NCI-H187 (cell line): Measurements from ENCODE around the gene TNRC6C.
A peak's percentile ranks its signal among the peaks of the same experiment; 100 is the strongest.

Experiments
- DNase-seq, 2 experiments: peaks; one replicate each; lab custom pipeline; 2025; lab: John Stamatoyannopoulos, UW

The TNRC6C gene

DNA sequence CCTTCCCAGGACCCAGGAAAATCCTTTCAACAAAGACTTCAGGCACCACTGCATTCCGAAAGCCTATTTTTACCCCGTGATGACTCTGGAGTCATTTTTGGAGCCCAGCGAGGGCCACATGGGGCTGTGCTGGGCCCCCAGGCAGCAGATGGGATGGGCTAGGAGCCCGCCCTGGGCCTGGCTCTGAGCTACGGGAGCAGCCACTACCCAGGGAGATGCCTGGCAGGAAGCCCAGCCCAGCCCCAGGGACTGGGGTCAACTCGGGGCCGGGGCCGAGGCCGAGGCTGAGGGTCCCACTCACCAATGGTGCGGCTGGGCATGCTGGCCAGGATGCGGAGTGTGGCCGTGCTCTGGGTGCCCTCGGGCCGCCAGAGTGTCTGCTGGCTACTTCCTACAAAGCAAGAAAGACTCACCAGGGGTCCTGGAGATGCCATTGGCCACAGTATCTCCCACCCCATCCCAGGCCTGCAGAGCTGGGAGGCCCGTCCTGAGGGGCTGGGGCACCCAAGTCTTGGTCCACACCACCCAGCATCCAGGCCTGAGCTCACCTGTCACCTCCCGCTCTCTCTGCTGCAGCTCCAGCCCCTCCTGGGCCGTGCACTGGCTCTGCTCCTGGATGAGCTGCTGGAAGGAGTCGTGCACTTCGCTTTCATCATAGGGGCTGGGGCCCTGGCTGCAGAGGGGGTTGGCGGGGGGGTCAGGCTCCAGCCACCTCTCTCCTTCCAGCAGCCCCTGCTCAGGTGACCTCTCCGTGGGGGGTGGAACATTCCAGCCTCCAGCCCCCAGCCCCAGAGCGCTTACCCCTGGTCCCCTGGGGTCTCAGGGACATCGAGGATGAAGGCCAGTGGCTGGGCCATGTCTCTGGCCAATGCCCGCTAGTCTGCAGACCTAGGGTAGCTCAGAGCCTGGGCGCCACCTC is 167.7 kb downstream of the TNRC6C start:
- DNase-seq: no peak

DNA sequence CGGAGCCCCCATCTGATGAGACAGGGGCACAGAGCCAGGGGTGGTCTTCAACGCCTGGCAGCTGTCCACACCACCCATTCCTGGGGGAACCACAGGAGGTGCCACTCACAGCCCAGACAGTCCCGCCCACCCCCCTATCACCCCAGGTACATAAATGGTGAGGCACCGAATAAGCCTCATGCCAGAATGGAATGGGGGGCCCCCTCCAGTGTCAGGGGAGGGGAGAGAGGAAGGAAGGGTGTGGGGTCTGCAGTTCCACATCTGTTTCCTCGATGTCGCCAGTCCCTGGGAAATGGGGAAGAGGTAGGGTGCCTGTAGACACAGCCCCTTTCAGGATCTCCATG is 168.4 kb downstream of the TNRC6C start:
- DNase-seq: no peak

DNA sequence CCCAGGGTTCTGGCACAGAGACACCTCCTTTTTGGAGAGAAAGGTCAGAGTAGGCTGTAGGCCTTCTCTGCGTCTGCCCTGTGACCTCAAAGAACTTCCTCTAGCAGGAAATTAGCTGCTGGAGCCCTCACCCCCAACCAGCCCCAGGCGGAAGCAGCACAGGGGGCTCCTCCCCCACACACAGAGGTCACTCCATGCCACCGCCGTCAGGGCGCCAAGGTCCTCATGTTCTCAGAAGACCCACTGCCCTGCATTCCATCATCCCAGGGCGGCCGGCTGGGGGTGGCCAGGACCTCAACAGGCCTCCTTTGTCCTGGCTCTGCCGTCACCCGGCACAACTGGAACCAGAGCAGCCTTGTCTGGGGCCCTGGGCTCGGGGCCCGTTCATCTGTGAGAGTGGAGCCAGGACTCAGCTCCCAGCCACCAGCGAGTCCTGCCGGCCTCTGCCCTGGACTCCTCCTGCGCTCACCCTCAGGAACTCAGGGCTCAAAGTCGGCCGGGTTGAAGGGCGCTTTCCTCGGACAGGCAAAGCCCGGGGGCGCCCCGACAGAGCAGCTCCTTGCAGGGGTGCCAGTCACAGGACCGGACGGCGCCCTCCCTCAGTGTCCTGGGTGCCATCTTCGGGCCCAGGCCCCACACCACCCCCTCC is 168.9 kb downstream of the TNRC6C start:
- DNase-seq: no peak

DNA sequence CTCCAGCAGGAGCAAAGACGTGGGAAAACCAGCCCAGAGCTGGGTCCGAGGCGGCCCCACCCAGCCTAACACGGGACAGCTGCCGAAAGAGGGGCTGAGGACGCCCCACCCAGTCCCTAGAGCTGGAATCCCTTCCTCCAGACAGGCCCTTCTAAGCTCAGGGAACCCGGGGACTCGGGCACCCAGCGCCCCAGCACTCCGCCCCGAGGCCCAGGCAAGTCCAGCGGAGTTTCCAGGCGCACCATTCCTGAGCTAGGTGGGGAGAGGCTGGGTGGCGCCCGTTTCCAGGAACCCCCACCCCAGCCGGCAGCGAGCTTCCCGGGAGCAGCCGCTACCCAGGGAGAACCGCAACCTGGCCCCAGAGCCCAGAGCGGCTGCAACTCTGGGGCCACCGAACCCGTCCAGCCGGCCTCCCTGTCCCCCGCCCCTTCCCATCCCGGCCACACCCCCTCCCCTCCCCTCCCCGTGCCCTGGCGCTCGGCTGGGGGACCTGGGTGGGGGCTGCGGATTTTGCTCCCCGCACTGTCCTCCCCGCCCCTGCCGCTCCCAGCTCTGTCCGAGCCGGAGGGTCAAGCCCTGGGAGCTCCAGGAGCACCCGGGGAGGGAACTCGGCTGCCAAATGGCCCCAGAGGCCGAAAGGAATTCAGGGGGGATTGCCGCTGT is 169.5 kb downstream of the TNRC6C start:
- DNase-seq: no peak

DNA sequence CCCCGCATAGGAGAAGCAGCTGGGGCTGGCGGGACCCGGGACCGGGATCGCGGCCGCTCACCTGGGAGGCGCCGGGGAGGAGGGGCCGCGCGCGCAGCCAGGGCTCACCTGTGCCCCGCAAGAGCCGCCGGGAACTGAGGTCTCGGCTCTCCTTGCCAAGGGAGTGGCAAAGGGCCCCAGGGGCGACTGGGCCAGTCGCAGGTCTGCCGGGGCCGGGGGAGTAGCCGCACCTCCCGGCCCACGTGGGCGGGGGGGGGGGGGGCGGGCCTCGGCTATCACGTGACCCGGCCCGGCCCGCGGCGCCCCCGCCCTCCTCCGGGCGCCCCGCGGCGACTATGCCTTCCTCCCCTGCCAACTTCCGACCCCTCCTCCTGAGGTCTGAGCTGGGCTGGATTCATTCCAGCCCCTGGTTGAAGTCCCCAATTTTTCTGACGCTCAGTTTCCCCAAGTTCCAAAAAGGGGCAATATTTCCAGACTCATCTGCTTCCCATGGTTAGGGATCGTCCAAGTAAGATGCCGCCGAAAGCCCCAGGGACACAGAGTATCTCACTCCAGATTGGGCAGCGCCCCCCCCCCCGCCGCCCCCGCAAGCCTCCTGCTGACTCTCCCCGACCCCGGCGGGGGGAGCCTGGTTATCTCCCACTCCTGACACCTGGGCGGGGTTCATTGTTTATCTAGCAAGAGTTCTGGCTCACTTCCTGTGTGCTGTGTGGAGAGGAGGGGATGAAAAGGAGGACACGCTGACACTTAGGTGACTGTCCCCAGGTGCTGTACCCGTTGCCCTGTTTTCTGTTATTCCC is 170.2 kb downstream of the TNRC6C start, which contains the start of gene TMC6:
Gene TMC6 (minus strand): TSS at position 205 of the 800 bp plus-strand sequence. CDS start 1,923 bp downstream, outside the sequence.
- DNase-seq: peak; percentile 16 to 51

DNA sequence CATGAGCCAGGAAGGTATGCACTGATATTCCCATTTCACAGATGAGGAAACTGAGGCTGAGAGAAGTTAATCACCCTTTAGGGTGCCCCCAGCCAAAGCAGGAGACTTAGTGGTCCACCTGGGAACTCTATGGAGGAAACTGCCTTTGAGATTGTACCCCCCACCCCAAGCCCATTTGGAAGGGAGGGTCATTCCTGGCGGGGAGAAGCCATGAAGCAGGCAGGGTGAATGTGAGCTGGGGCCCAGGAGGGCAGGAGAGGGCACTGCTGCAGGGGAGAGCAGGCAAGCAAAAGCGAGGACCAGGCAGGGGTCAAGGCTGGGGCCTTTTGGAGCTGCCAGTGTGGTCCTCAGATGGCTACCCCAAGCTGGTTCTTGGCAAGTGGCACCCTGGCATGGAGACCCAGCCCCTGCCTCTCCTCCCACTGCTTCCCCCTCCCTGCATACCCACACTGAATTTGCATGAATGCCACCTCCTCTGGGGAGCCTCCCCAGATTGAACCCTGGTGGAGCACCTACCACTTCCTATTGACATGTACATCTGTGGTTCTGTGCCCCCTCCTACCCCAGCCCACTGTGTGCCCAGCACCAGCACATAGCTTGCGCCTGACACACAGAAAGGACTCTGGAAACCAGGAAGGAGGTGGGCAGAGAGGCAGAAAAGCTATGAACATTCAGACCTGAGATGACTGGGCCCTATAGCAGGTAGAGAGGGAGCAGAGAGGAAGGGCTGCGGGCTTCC is 171.0 kb downstream of the TNRC6C start:
- DNase-seq: no peak

DNA sequence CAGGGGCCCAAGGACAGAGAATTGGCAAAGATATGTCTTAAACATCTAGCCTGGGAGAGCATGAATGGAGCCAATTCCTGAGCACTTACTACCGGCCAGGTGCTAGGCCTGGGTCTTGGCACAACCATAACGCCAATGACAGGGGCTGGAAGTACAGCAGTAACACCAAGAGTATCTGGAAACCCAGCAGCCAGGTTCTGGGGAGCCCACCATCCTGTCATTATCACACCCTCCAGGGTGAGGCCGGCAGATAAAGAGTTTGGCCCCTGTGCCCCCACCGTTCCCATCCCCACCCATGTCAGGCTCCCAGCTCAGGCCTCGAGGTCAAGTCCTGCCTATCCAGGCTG is 171.6 kb downstream of the TNRC6C start:
- no peak for DNase-seq

DNA sequence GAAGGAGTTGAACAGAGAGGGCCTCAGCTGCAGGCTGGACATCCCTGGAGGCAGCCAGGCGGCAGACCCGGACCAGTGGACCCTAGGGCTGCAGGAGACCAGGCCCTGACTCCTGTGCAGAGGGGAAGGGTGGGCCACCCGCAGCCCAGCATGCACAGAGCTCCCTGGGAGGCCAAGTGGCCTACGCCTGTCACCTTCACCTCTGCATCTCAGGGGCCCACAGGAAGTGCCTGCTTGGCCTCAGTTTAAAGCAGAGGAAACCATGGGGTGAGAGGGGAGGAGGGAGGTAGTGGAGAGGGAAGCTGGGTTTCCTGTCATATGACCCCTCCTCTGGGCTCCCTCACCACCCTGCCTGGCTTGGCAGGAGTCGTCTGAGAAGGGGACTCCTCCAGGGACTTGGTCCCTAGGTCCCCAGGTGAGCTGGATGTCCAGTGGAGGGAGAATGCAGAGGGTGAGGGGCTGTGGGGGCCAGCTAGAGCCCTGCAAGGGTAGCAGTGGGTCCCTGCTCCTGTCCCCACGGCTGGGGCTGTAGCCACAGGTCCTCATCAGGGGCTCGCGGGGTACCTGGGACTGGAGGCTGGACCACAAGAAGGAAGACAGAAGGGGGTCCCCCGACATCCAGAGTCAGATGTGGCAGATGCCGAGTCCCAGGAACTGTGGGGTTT is 172.1 kb downstream of the TNRC6C start, which contains the start of gene TMC8:
Gene TMC8 (plus strand): TSS at position 335 of the 665 bp plus-strand sequence. CDS start 818 bp downstream, outside the sequence.
- DNase-seq: no peak

DNA sequence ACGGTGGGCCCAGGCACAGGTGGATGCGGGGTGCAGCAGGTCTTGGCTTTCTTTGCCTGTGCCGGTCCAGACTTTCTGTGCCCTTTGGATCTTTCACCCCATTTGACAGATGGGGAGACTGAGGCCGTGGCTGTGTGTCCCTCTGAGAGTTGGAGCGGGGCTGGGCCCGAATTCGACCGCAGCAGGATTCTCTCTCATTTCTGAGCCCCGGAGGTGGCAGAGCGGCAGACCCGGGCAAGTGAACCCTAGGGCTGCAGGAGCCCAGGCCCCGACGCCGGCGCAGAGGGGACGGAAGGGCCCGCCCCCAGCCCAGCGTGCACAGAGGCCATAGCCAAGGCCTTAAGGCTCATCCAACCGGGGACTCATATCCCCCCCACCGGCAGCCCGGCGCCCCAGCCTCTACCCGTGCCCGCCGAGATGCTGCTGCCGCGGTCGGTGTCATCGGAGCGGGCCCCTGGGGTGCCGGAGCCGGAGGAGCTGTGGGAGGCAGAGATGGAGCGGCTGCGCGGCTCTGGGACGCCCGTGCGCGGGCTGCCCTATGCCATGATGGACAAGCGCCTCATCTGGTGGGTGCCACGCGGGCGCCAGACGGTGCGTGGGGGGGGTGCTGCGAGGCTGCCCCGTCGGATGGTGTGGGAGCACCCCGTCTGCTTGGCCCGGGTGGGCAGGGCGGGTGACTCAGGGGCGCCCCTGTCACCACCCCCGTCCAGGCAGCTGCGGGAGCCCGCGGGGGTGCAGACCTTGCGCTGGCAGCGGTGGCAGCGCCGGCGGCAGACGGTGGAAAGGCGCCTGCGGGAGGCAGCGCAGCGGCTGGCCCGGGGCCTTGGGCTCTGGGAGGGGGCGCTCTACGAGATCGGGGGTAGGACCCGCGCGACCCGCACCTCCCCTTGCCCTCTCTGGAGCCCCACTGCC is 172.9 kb downstream of the TNRC6C start:
- no peak for DNase-seq

DNA sequence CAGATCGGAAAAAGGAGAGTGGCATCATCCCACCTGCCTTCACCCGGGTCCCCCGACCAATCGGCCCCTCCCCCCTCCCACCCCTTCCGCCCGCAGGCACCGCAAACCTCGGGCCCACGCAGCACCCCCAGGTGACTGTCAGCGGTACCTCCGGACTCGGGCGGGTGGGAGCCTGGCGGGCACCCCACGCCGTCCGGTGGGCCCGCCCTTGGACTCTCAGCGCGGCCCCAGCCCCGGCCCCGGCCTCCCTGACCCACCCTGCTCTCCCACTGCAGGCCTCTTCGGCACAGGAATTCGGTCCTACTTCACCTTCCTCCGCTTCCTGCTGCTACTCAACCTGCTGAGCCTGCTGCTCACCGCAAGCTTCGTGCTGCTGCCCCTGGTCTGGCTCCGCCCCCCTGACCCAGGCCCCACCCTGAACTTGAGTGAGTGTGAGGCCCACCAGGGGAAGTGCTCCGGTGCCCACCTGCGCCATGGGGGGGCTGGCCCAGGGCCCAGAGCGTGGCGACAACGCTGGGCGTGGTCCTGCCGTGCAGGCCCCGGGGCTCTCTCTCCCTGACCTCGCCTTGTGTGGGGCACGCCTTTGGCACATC is 173.7 kb downstream of the TNRC6C start:
- DNase-seq: no peak

DNA sequence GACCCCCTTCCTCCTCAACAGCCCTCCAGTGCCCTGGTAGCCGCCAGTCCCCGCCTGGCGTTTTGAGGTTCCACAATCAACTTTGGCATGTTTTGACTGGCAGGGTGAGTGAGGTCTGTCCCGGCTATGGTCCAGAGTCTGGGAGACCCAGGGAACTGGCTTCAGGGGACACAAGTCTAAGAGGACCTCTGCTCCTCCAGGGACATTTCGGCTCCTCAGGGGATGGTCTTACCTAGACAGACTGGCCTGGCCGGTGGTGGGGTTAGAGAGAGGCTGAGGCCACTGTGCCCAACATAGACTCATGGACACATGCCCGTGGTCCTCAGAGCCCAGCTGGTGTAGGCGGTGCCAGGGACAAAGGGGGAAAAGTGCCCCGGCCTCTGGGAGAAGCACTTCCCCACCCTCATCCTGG is 174.3 kb downstream of the TNRC6C start:
- DNase-seq: no peak

DNA sequence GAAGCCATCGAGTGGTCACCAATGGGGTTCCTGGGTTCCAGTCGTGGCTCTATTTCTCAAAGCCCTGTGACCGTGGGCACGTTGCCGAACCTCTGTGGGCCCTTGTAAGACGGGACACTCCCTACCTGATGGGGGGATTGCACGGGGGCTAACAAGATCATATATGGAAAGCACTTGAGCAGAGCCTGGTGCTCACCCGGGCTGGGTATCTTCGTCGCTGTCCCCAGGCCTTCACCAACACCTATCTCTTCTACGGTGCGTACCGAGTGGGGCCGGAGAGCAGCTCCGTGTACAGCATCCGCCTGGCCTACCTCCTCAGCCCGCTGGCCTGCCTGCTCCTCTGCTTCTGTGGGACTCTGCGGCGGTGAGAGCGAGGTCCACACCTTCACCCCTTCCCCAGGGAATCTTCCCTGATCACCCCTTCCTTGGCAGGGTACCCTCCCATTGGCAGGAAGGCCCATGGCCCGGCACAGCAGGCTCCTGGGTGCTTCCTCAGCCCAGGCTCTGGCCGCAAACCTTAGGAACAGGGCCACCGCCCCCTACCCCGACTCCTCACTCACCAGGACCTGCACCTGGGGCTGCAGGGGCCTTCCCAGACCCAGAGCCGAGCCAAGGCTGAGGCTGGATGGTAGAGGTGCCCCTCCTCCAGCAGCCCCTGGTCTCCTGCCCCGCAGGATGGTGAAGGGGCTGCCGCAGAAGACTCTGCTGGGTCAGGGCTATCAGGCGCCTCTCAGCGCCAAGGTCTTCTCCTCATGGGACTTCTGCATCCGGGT is 174.9 kb downstream of the TNRC6C start:
- DNase-seq: no peak

DNA sequence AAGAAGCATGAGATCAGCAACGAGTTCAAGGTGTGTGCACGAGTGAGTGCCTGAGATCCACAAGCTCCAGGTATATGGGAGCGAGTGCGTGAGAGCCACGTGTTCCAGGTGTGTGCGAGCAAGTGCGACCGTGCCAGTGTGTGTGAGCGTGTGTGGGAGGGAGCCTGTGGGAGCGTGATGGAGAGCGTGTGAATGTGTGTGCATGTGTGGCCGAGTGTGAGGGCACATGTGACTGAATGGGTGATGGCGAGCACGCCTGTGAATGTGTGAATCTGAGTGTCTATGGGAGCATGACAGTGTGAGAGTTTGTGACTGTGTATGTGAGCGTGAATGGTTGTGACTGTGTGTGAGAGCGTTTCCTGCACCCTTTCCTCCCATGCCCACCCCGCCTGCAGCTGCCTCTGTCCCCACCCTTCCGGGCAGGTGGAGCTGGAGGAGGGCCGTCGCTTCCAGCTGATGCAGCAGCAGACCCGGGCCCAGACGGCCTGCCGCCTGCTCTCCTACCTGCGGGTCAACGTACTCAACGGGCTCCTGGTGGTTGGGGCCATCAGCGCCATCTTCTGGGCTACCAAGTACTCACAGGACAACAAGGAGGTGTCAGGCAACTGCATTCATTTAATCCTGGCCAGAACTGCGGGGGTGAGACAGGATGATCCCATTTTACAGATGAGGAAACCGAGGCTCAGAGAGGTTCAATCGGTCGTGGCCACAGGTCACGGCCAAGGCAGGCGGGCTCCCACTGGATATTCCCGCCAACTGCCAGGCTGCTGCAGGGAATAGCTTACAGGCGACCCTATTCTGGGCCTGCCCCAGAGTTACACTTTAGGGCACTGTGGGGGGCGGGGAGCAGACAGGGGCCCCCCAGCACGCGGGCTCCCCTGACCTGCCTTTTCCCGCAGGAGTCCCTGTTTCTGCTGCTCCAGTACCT is 175.7 kb downstream of the TNRC6C start:
- peak in 1 of 2 experiments; percentile 4 for DNase-seq

DNA sequence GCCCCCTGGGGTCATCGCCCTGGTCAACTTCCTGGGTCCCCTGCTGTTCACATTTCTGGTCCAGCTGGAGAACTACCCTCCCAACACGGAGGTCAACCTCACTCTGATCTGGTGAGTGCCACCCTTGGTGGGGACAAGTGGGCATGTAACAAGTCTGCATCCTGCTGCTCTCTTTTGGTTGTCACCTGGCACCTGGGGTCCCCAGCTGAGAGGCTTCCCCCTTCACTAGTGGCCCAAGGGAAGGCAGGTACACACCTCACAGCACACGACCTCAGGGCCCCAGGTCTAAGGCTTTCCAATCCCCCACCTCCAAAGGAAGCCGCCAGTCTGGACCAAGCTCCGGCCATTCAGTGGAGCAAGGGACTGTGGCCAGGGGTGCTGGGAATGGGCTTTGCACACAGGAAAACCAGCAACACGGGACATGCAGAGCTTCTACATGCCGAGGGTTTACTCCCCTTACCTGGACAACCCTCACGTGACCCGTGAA is 176.4 kb downstream of the TNRC6C start:
- no peak for DNase-seq

DNA sequence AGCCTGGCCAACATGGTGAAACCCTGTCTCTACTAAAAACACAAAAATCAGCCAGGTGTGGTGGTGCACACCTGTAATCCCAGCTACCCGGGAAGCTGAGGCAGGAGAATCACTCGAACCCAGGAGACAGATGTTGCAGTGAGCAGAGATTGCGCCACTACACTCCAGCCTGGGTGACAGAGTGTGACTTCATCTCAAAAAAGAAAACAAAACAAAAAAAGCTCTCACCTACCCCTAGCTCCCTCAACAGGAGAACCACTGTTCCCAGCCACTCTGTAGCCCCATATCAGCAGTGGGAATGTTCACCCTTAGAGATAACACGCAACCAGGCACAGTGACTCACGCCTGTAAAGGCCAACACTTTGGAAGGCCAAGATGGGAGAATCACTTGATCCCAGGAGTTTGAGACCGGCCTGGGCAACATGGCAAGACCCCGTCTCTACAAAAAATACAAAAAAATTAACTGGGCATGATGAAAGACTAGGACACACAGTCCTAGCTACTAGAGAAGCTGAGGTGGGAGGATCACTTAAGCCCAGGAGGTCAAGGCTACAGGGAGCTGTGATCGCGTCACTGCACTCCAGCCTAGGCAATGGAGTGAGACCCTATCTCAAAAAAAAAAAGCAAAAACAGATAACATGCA is 177.5 kb downstream of the TNRC6C start:
- no peak for DNase-seq

DNA sequence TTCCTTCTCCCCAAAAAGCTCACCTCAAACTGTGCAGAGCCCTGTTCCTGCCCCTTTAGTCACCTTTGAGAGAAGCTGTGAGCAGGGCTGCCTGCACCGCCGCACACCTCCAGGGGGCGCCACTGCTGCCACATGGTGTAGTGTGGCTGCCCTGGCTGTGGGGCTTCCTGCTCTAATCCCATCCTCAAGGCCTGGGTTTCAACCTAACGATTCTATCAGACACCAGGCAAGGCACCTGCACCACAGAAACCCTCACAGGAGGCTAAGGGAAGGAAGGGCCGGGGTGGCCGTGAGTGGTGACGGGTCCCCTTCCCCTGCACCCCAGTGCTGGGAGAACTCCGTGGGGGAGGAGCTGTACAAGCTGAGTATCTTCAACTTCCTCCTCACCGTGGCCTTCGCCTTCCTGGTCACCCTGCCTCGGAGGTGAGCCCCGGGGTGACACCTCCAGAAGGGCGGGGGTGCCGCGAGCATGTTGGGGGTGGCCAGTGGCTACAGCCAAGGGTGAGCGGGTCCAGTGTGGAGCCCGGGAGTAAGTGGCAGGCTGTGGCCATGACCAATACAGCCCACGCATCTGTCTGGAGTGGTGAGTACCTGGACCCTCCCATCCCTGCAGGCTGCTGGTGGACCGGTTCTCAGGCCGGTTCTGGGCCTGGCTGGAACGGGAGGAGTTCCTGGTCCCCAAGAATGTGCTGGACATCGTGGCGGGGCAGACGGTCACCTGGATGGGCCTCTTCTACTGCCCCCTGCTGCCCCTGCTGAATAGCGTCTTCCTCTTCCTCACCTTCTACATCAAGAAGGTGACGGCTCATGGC is 179.1 kb downstream of the TNRC6C start:
- DNase-seq: no peak
